GM21381 (cell line): ENCODE results near the gene EGFR.

Experiments
- ATAC-seq: cut with Tn5 transposase; IDR thresholded peaks from one replicate; pipeline ENCODE4 v1.9.1; 2021; ENCODE audit warnings: mild to moderate bottlenecking, moderate library complexity; ENCODE audit not compliant: unreplicated experiment

Gene EGFR

GRCh38 chr7:55099066-55099820 lies 80.4 kb downstream of the EGFR start:
- ATAC-seq, result no peak

GRCh38 chr7:55099821-55100543 lies 81.2 kb downstream of the EGFR start:
- ATAC-seq, result no peak

GRCh38 chr7:55100544-55101327 lies 81.9 kb downstream of the EGFR start:
- ATAC-seq, result no peak

DNA sequence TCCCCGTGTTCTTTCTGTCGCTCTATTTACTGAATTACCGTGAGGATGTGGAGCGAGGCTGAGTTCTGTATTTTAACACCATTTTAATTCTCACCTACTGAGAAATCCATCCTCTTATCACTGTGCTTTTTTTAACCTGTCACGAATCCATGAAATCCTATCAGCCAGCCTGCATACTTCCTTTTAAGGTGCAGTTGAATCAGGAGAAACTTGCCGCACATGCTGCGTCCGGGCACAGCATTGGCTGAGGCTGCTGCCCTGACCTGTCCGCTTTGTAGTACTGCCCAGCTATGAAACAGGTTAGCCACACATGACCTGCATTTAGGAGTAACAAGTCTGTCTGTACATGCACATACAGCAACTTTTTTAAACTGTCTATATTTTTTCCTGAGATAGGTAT lies 82.5 kb downstream of the EGFR start:
- no peak for ATAC-seq

- ATAC-seq, result no peak
These were observed 85.3 kb downstream of the EGFR start for GRCh38 chr7:55104123-55104522.

- no peak for ATAC-seq
These were observed 86.1 kb downstream of the EGFR start for GRCh38 chr7:55104712-55105433.

- no peak for ATAC-seq
These were observed 87.1 kb downstream of the EGFR start for GRCh38 chr7:55105952-55106351.

GRCh38 chr7:55107946-55108345 lies 89.1 kb downstream of the EGFR start:
- ATAC-seq, result no peak

DNA sequence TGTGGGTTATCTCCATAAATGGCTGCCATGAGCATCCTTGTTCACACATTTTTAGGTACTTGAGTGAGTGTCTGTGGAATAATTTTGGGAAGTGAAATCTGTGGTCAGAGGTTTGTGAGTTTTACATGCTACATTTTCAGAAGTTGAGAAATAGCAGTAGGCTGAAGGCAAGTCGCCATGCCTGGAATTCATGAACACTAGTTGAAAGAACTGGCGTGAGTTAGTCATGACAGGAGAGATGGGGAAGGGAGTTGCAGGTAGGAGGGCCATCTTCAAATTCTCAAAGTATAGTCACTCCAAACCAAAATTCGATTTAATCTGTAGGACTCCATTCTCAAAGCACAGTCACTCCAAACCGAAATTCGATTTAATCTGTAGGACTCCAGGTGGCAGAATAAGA lies 89.6 kb downstream of the EGFR start:
- no peak for ATAC-seq

DNA sequence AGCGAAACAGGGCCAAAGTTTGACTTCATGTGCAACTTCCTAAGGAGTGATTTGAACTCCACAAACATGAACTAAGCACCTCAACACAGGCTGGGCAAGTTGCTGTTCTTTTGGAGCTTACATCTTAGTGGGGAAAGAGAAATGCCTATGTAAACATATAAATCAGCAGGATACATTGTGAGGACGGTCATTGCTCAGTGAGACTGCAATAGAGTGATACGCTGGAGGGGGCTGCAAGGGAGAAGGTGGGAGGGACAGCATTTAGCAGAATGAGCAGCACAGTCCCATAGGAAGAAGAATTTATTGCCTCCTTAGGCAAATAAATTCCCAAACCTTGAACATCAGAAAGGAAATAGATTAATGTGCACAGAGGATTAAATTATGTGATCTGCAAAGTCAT lies 90.0 kb downstream of the EGFR start:
- no peak for ATAC-seq

DNA sequence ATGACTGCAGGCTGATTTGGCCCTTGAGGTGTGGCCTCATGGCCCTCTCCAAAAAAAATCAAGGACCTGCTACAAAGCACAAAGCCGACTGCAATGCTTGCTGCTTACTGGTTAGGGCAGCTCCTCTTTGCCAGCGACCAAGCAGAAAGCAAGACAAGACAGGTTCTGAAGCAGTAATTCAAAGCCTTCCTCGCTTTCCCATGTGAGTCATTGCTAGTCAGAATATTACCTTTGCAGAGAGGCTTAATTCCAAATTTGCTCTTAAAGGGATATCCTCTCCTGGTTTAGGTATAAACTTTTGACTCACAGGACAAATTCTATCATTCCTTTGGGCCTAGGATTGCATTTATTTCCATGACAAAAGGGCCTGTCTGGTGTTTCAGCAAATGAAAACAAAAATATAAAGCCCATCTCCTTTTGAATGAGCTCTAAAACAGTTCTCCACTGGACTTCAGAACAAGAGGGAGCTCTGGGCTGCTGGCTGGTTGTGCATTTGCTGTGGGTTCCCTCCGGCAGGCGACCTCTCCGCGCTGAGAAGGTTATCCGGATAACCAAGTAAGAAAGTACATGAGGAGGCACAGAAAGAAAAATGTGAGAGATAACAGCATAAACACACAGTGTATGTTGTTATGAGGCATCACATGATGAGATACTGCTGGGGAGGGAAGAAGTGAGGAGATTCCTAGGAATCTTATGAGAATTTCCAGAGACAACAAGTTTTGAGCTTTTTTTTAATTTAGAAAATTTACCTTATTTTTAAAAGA lies 90.8 kb downstream of the EGFR start:
- no peak for ATAC-seq

DNA sequence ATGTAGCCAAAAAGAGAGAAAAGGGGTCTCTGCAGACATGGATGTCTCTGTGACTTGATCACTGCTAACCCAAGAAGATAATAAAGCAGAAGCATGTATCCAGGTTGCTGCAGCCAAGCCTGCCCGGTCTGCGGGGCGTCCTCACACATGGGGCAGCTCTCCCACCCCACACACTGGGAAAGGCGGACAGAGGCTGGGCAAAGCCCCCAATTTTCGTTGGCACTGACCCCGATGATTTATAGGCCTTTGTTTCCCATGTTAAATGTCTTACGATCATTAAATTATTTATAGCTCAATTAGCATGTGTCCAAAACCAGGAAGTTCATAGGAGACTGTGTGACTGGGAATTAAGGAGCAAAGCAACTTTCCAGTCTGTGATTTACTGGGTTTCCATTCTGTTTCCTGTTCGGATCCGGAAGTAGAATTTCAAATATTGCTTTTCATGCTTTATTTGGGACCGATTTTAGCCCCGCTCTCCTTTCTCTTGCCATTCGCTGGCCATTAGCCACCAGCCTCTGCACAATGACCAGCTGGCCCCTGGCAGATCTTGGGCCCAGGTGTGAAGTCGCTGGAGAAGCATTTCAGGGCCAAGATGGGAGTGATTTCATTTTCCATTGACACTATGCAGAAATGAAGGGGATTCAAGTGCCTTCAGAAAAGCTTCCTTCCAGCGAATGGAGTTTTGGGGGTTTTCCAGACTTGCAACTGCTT lies 91.6 kb downstream of the EGFR start:
- no peak for ATAC-seq

DNA sequence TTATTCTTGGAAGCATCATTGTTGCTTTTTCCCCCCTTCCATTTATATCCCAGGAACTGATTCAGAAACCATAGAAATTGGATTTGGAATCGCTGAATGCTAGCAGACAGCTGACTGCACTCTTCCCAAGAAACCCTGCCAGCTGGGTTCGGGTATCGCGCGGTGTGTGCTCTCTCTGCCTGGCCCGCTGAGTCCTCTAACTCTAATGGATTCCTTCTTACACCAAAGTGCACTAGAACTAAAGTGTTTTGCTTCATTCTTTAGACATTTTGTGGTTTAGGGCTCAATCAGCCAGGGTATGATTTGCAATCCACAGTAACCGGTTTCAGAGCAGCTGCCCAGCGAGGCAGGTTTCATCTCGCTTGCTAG lies 92.2 kb downstream of the EGFR start:
- ATAC-seq, result no peak

GRCh38 chr7:55112056-55112455 lies 93.2 kb downstream of the EGFR start:
- no peak for ATAC-seq

DNA sequence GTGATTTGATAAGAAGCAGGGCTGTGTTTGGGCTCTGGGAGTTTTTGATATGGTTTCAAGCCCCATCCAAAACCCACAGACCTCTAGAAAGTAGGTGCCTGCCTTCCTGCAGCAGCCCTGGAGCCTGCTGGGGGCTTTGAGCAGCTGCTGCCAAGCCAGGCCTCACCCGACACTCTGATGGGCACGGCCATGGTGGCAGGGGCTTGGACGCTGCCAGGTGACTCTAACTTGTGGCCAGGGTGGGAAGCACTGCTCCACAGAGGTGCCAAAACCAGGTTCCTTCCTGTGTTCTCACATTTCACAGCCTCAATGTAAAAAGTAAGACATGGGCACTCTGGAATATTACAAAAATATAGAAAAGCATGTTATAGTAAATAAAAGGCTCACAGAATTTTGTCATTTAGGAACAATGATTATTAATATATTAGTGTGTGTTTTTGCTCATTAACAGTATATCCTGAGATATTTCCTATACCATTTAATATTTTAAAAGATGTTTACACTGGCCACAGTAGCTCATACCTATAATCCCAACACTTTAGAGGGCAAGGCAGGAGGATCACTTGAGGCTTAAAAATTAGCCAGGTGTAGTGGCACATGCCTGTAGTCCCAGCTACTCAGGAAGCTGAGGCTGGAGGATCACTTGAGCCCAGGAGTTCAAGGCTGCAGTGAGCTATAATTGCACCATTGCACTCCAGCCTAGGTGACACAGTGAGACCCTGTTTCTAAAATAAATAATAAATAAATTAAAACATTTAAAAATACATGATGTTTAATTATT lies 95.1 kb downstream of the EGFR start:
- no peak for ATAC-seq

GRCh38 chr7:55117286-55117685 lies 98.5 kb downstream of the EGFR start:
- no peak for ATAC-seq

GRCh38 chr7:55118426-55118825 lies 99.6 kb downstream of the EGFR start:
- ATAC-seq, result no peak

DNA sequence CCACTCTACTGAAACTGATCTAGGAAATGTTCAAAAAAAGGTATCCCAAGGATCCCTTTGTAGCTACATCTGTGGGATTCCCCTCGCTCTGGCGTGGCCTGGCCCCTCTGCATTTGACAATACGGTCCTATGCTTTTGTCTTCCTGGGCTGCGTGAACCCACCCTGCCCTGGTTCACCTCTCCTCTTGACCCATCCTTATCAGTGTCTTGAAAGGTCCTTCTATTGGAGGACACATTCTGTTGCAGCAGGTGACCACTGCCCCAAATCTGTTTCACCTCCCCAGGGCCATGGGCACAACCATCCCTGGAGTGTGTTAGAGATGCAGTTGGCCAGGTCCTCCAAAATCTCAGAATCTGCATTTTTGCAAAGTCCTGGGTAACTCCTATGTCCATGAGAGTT lies 100.8 kb downstream of the EGFR start:
- ATAC-seq, result no peak

DNA sequence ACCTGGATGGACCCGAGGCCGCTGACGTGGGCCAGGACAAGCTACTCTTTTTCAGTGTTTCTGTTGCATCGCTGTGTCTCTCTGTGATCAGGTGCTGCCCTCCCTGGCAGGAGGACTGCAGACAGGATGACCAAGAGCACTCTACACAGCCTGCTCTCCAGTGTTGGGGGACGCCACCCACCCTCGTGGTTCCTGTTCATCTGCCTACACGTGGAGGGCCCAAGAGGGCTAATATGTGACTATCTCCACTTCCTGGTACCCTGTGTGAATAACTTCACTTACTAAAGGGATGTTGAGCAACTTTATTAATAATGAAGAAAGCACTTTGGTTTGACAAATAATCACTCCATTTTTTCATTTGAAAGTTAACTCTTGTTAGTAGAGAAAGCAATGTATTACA lies 101.3 kb downstream of the EGFR start:
- no peak for ATAC-seq
